ENCODE measurements around the gene SMIM31. TPM values are rescaled to one million over a fixed set of nuclear protein-coding genes. Genes with fewer than 3 reads are reported as not detected.
A peak's percentile ranks its signal among the peaks of the same experiment; 100 is the strongest.

SMIM31 gene
- total RNA-seq, 1 donor from 2014 or later, result not detected

GRCh38 chr4:164770010-164770724 is 16.2 kb downstream of the SMIM31 start:
- Mint-ChIP-seq H3K36me3 (no peaks in the 10 kb centered on the region), H3K4me1 (peaks cover 5% of the 10 kb centered on the region), H3K27me3 (ENCODE audit: low read depth) (peaks cover 11% of the 10 kb centered on the region), H3K4me3 (no peak overlapping the region), H3K9me3 (no peaks in the 10 kb centered on the region), H3K27ac (no peak overlapping the region)
- no peak for TF ChIP-seq CTCF (IDR thresholded peaks at IDR 0.05; ENCODE audit: unreplicated experiment)
- DNase-seq (ENCODE audit: low spot score in 2 of 2, unreplicated experiment in 2 of 2), result no peak

- DNase-seq (ENCODE audit: low spot score in 2 of 2, unreplicated experiment in 2 of 2), result no peak
- Mint-ChIP-seq H3K4me1 (peaks cover 15% of the 10 kb centered on the region), H3K9me3 (no peaks in the 10 kb centered on the region), H3K4me3 (no peak overlapping the region), H3K27me3 (ENCODE audit: low read depth) (peaks cover 10% of the 10 kb centered on the region), H3K27ac (no peak overlapping the region), H3K36me3 (no peaks in the 10 kb centered on the region)
- no peak for TF ChIP-seq CTCF (IDR thresholded peaks at IDR 0.05; ENCODE audit: unreplicated experiment)
Observed at GRCh38 chr4:164771088-164771487, 17.2 kb downstream of the SMIM31 start.

- no peaks in the 10 kb centered on the region for H3K9me3 Mint-ChIP-seq
- DNase-seq (ENCODE audit: low spot score in 2 of 2, unreplicated experiment in 2 of 2), result no peak
- no peaks in the 10 kb centered on the region for H3K36me3 Mint-ChIP-seq
- peaks cover 18% of the 10 kb centered on the region for H3K4me1 Mint-ChIP-seq
- no peak for TF ChIP-seq CTCF (IDR thresholded peaks at IDR 0.05; ENCODE audit: unreplicated experiment)
- no peak overlapping the region for H3K27ac Mint-ChIP-seq
- peaks cover 3% of the 10 kb centered on the region for H3K27me3 Mint-ChIP-seq (ENCODE audit: low read depth)
- H3K4me3 Mint-ChIP-seq, result no peak overlapping the region
Observed at GRCh38 chr4:164772076-164772475, 18.1 kb downstream of the SMIM31 start.

GRCh38 chr4:164779080-164779479 is 25.1 kb downstream of the SMIM31 start:
- Mint-ChIP-seq H3K4me1 (peaks cover 25% of the 10 kb centered on the region), H3K27ac (no peak overlapping the region), H3K4me3 (no peak overlapping the region), H3K27me3 (ENCODE audit: low read depth) (no peaks in the 10 kb centered on the region), H3K9me3 (no peaks in the 10 kb centered on the region), H3K36me3 (no peaks in the 10 kb centered on the region)
- no peak for TF ChIP-seq CTCF (IDR thresholded peaks at IDR 0.05; ENCODE audit: unreplicated experiment)
- no peak for DNase-seq (ENCODE audit: low spot score in 2 of 2, unreplicated experiment in 2 of 2)

- peak in 1 of 2 experiments; percentile 48 for DNase-seq (ENCODE audit: low spot score in 2 of 2, unreplicated experiment in 2 of 2)
- H3K4me1 Mint-ChIP-seq, result peaks cover 24% of the 10 kb centered on the region
- no peaks in the 10 kb centered on the region for H3K36me3 Mint-ChIP-seq
Observed at GRCh38 chr4:164779811-164780216, 25.9 kb downstream of the SMIM31 start.

More at GRCh38 chr4:164779811-164780216, 25.9 kb downstream of the SMIM31 start:
- H3K27me3 Mint-ChIP-seq (ENCODE audit: low read depth), result no peaks in the 10 kb centered on the region
- no peaks in the 10 kb centered on the region for H3K9me3 Mint-ChIP-seq
- peak; percentile 83 for TF ChIP-seq CTCF (IDR thresholded peaks at IDR 0.05; ENCODE audit: unreplicated experiment)
- no peak overlapping the region for H3K4me3 Mint-ChIP-seq
- no peak overlapping the region for H3K27ac Mint-ChIP-seq
